Activated T-cell treated with anti-CD3 and anti-CD28 coated beads for 4 hours (primary cell): ENCODE measurements around the gene ARL1.
A peak's percentile ranks its signal among the peaks of the same experiment; 100 is the strongest.
"Not testable (repeated sequence)": the region's sequence is repeated elsewhere in the genome, so short reads cannot be mapped to it uniquely, and the experiment has no call there.

ENCODE experiments used
- DNase-seq: peaks from one replicate; pipeline ENCODE4 v3.0.0-alpha.2; 2020

ARL1 gene

DNA sequence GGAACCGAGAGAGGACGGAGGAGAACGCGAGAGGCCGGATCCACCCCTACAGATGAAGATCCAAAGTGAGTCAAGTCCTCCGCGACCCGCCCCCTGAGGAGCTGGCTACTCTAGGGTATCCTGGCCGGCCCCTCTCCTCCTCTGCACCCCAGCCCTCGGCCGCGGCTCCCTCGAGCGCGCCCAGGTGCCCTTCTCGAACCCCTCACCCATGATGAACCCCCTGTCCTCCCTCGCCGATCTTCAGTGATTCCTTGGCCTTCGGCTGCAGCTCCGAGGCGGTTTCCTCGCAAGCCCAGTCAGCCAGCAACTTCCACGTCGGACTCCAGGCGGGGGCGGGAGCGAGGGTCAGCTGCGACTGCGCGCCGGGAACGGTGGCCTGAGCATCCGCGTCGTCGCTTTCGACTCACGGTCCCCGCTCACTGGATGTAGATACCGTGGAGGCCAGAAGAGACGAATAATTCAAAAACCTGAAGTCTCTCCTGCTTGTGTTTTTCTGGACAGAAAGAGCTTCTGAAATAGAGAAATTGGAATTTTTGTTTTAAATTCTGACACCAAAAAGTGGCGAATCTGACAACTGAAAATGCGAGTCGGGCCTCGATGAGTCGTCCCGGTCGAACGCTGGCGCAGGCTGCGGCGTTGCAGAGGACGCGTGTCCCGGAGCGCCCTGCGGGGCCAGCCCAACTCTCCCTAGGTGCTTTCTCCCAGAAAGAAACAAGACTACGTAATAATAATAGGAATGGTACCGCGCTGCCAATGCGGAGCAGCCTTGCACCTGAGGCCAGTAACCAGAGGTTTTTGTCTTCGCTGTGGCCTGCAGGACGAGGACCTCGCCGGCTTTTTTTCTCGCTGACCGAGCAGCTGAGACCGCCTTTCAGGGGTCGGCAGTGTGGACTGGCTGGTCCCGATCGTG is at the start of gene ARL1:
TSS of gene ARL1 (minus strand) at position 337 of the 910 bp plus-strand sequence. CDS start at position 210, 127 bp downstream.
- DNase-seq: peak; percentile 77

DNA sequence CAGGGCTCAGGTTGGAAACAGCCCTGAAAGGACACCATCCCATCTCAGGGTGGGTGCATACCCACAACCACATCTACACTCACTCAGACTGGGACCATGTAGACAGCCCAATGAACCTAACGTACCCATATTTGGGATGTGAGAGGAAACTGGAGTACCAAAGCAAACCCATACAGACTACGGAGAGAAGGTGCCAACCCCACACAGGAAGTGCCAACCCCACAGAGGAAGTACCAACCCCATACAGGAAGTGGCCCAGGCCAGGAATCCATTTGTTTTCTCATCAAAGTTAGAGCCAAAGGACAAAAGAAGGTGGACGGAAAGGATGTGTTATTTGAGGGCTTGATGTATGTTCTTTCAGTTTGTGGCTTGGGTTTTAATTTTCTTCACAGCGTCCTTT is 48.1 kb upstream of the ARL1 start:
- no peak for DNase-seq

DNA sequence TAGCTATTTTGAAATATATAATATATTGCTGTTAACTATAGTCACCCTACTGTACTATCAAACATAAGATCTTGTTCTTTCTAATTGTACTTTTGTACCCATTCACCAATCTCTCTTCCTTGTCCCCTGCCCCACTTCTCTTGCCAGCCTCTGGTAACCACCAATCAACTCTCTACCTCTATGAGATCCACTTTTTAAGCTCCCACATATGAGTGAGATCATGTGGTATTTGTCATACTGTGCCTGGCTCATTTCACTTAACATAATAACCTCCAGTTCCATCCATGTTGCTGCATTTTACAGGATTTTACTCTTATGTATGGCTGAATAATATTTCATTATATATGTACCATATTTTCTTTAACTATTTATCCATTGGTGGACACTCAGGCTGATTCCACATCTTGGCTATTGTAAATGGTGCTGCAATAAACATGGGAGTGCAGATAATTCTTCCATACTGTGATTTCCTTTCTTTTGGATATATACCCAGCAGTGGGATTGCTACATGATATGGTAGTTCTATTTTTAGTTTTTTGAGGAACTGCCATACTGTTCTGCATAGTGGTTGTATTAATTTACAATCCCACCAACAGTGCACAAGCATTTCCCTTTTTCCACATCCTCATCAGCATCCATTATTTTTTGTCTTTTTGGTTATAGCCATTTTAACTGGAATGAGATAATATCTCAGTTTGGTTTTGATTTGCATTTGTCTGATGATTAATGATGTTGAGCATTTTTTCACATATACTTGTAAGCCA is 34.1 kb upstream of the ARL1 start:
- no peak for DNase-seq

DNA sequence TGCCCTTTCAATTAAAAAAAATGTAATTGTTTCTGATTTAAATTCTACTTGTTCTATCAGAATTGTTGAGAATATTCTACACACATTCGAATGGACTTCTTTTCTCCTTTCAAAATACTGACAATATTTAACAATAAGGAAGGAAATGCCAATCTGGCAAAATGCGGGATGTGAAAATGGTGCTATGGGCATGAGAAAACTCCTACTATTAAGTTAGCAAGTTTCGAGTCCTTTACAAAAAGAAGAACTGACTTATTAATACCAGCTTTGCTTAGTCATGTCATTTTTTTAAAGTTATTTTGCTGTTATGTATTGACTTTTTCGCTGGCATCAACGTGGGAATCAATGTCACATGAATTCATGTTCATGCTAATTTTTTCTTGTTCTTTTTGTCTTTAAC is 31.7 kb upstream of the ARL1 start:
- DNase-seq: no peak

DNA sequence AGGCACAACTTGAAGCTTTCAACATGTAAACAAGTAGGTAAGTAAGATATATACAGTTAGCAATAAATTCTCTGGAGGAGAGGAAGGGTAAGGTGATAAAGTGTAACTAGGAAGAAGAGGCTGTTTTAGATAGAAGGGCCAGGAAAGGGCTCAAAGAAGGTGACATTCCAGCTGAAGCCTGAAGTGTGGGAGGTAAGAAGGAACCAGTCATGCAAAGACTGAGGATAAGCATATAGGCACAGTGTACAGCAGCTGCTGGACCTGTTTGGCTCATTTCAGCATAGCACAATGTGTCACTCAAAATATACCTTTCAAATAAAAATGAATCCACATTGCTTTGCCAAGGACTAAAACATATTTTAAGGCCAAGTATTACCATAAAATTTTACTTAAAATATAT is 28.6 kb upstream of the ARL1 start:
- DNase-seq: no peak

DNA sequence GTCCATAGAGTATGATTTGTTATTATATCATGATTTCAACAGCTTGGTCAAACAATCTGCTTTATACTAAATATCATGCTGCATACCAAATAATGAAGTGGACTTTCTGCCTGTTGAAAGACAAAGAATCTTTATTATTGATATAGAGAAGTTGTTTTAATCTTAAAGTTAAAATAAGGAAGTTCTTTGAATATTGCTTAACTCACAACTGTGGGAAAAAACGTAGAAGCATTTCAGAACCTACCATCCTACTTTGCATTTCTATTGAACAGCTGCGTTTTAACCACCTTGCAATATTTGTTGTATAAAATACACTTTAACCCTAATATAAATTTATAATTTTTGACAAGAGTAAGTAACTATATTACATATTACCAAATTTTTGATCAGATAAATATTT is 22.9 kb upstream of the ARL1 start:
- no peak for DNase-seq

DNA sequence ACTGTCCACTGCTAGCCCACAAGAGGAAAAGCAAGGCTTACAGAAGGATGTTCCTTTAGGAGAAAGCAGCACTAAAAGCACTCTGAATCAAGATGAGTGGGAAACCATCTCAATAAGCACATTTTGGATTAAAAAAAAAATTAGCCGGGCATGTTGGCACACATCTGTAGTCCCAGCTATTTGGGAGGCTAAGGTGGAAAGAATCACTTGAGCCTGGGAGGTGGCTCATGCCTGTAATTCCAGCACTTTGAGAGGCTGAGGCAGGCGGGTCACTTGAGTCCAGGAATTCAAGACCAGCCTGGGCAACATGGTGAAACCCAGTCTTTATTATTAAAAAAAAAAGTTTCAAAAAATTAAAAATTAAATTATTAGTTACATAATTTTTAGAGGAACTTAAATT is 17.0 kb upstream of the ARL1 start:
- DNase-seq: no peak

DNA sequence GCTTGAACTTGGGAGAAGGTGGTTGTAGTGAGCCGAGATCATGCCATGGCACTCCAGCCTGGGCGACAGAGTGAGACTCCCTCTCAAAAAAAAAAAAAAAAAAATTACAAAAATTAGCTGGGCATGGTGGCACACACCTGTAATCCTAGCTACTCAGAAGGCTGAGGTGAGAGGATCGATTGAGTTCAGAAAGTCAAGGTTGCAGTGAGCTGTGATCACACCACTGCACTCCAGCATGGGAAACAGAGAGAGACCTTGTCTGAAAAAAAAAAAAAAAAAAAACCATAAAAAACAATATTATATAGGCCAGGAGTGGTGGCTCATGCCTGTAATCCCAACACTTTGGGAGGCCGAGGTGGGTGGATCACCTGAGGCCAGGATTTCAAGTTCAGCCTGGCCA is 14.5 kb upstream of the ARL1 start:
- DNase-seq: not testable (repeated sequence)

DNA sequence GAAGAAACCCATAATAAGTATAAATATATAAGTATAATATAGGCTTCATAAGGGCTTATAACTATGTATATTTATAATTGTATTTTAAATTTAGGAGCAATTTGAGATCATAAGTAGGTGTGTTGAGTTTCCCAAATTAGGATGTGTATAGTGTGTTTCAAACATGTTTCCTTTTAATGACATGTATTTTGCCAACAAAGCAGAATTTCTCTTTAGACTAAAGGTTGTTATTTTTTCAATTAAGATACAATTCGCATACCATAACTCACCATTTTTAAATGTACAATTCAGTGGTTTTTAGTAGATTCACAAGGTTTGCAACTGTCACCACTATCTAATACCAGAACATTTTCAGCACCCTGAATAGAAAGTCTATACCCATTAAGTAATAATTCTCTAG is 7.7 kb upstream of the ARL1 start:
- DNase-seq: no peak

DNA sequence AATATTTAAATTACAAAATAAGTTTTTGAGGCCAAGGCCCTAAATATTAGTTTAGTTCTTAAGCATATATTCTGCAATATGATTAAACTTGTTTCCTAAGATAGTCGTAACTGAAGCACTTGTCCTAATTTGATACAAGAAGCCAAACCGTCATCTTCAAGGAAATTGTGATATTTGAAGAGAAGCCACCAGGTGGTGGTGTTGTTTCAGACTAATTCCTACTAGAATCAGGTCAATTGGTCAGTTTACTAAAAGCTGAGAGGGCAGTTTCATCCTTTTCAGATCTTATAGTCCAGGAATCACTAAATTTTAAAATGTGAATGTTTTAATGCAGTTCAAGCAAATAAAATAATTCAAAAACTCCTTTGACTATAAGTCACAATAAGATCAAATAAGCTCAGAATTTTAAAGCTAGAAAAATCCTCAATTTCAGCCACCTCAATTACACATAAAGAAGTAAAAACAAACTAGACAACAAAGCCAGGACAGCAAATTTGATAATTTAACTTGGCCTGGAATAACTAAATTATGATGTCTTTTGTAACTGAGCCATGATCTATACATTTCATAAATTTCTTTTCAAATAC is 7.1 kb upstream of the ARL1 start:
- no peak for DNase-seq

DNA sequence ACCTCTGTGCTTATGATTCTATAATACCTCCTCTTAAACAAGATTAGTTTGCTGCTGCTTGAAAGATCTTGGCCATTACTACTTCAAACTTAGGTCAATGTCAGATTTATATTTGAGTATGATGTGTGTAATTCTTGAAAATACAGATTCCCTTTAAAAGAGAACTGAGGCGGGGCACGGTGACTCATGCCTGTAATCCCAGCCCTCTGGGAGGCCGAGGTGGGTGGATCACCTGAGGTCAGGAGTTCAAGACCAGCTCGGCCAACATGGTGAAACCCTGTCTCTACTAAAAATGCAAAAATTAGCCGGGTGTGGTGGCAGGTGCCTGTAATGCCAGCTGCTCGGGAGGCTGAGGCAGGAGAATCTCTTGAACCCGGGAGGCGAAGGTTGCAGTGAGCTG is 2.6 kb upstream of the ARL1 start:
- not testable (repeated sequence) for DNase-seq

DNA sequence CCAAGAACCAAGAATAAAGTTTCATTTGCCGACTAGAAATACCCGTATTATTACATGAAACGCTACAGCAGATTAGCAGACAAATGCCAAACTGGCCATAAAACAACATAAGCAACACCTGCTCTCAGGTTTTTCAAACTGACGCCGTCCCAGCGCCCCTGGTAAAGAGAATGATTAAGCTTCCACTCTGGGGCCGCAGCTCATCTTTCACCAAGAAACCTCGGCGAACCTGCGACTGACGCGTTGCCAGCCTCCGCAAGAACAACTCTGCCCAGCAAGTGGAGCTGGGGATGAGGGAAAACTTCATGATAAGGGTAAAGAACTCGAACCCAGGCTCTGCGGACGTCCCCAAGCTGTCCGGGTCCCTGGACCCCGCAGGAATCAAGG is 530 bp downstream of the ARL1 start:
- no peak for DNase-seq

DNA sequence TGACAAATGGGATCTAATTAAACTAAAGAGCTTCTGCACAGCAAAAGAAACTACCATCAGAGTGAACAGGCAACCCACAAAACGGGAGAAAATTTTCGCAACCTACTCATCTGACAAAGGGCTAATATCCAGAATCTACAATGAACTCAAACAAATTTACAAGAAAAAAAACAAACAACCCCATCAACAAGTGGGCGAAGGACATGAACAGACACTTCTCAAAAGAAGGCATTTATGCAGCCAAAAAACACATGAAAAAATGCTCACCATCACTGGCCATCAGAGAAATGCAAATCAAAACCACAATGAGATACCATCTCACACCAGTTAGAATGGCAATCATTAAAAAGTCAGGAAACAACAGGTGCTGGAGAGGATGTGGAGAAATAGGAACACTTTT is 16.4 kb downstream of the ARL1 start:
- DNase-seq: not testable (repeated sequence)

DNA sequence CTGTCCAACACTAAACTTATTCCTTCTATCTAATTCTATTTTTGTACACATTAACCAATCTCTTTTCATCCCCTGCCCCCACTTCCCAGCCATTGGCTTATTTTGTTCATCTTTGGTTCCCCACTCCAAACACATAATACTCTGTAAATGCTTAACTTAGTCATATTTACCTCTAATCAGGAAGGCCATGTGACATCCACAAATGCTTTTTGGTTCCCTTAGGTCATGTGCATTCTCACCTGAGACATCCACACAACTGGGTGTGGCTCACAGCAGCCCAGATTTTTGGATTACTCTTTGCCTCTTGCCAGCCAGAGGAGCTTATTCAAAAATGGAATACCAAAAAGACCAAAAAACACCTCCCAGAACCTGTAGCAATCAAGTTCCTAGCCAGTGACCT is 28.4 kb downstream of the ARL1 start:
- DNase-seq: no peak

DNA sequence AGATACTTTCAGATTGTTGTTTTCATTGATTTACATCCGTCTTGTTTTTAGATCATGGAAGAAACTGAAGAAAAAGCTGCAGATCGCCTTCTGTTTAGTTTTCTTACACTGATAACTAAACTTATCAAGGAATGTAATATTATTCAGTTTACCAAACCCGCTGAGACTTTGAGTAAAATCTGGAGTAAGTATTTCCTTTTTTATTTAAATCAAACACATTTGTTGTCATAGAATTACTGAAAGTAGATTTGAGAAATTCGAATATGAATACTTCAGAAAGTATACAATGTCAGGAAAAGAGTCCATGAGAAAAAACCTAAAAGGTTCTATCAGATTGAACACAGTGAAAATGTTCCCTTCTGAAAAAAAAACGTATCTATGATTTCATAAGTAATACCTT is 32.0 kb downstream of the ARL1 start:
- DNase-seq: no peak

DNA sequence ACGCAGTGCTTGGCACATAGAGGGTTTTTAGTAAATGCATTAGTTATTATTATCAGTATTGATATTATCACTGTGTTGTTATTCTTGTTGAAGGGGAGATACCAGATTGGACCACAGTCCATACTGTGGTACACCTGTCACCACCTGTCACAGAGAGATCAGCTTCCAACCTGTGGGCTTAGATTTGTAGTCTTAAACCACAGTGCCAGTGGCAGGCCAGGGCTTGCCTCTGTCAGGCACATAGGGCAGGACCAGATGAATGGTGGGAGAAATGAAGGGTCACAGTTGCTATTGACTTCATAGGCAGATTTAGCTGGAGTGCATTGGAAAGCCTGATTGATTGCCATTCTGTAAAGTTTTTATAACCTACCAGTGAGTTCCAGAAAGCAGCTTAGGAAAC is 35.1 kb downstream of the ARL1 start:
- DNase-seq: no peak

DNA sequence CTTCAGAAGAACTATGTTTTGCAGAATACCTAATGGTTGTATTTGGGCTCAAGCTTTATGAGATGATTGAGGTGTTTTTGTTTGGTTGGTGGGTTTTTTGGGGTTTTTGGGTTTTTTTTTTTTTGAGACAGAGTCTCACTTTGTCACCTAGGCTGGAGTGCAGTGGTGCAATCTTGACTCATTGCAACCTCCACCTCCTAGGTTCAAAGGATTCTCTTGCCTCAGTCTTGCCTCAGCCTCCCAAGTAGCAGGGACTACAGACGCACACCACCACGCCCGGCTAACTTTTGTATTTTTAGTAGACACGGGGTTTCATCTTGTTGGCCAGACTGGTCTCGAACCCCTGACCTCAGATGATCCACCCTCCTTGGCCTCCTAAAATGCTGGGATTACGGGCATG is 39.6 kb downstream of the ARL1 start:
- no peak for DNase-seq

DNA sequence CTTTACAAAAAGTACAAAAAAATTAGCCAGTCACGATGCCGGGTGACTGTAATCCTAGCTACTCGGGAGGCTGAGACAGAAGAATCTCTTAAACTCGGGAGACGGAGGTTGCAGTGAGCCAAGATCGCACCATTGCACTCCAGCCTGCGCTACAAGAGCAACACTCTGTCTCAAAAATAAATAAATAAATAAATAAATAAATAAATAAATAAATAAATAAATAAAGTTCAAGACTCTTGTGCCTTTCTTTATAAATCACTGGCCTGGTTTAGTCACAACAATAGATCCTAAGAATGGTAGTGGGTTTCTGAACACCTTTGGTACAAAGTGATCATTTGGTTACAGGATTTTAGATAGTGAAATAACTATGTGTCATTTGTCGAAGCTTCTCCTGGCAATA is 46.1 kb downstream of the ARL1 start:
- DNase-seq: no peak

DNA sequence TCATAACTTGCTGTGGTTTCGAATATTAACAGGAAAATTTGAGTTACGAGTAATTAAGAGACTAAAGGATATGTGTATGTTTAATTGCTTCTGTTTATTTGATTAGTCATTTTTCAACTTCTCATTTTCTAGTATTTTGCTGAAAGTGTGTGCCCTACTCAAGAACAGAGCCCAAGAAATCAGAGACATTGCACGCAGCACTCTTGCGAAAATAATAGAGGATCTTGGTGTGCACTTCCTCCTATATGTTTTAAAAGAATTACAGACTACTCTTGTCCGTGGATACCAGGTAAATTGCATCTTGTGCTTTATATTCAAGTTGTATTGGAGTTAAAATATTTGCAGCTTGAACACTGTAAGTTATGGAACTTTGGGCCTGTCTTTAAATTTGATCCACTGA is 50.8 kb downstream of the ARL1 start:
- DNase-seq: no peak

DNA sequence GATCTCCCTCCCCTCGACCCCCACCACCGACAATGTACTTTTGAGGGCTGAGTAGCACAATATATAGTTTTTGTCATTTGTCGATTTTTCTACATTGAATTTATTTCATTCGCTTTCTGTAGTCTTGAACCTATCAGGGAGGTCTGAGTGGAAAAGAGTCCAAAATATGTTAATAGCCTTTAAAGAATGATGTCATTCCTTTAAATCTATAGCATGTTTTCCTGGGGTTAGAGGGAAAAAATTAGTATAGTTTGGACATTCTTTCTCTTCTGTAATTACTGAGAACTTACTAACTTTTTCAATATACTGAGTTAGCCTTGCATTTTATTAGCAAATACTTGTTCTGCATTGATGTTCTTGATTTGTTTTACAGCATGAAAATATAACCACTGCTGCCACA is 55.9 kb downstream of the ARL1 start:
- no peak for DNase-seq

DNA sequence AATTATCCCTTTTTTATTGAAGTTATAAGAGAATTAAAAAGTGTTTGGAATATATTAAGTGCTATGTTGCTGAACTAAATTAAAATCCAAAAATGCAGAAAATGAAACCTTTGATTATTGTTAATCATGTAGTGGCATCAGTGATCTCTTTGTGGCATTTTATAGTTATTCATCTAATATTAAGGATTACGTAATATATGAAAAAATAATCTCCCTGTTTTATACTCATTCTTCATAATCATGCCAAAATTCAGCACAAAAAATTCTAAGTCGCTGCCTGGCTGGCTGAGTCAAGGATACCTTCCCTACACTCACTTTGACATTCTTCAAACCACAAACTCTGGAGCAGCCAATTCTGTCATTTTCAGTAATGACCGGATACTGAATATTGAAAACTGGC is 63.7 kb downstream of the ARL1 start:
- no peak for DNase-seq
